Neural progenitor cell (in vitro differentiated cells): Measurements from ENCODE around the gene THRB. TPM values are rescaled to one million over a fixed set of nuclear protein-coding genes. Genes with fewer than 3 reads are reported as not detected.

Experiments used
- DNase-seq: peaks from one replicate; pipeline ENCODE4 v3.0.0-alpha.2; 2016; ENCODE audit warnings: low spot score
- H2AFZ ChIP-seq: fragments of 200-600 bp; sonication (generic); replicated peaks from 2 replicates; pipeline ENCODE4 v1.6.1; 2016; ENCODE audit warnings: antibody characterized with exemption
- H3F3A ChIP-seq: fragments of 200-600 bp; sonication (generic); 2 replicates; pipeline ENCODE4 v1.6.1; 2016; ENCODE audit warnings: antibody characterized with exemption, low read depth
- H3K27ac ChIP-seq: fragments of 200-600 bp; sonication (generic); 2 replicates; pipeline ENCODE4 v1.5.1; 2016; ENCODE audit warnings: mild to moderate bottlenecking
- H3K27me3 ChIP-seq: fragments of 200-600 bp; sonication (generic); 2 replicates; pipeline ENCODE4 v1.6.1; 2016; ENCODE audit warnings: mild to moderate bottlenecking, moderate library complexity
- H3K36me3 ChIP-seq: fragments of 200-600 bp; sonication (generic); 2 replicates; pipeline ENCODE4 v1.5.1; 2016
- H3K4me1 ChIP-seq: fragments of 200-600 bp; sonication (generic); 2 replicates; pipeline ENCODE4 v1.6.1; 2016; ENCODE audit warnings: mixed run types
- H3K4me2 ChIP-seq: fragments of 200-600 bp; sonication (generic); 2 replicates; pipeline ENCODE4 v1.6.1; 2016
- H3K4me3 ChIP-seq: fragments of 200-600 bp; sonication (generic); 2 replicates; pipeline ENCODE4 v1.5.1; 2016
- H3K79me2 ChIP-seq: fragments of 200-600 bp; sonication (generic); 2 replicates; pipeline ENCODE4 v1.6.1; 2016; ENCODE audit warnings: low read depth
- H3K9ac ChIP-seq: fragments of 200-600 bp; sonication (generic); 2 replicates; pipeline ENCODE4 v1.6.1; 2016
- H3K9me3 ChIP-seq: fragments of 200-600 bp; sonication (generic); 2 replicates; pipeline ENCODE4 v1.5.1; 2016; ENCODE audit warnings: low read depth
- H4K20me1 ChIP-seq: fragments of 200-600 bp; sonication (generic); 2 replicates; pipeline ENCODE4 v1.6.1; 2016; ENCODE audit warnings: low read depth
- H3K27ac Mint-ChIP-seq: 3 replicates; pipeline ENCODE4 v1.8.0; 2021; ENCODE audit warnings: mixed read lengths
- H3K27me3 Mint-ChIP-seq: 2 replicates; pipeline ENCODE4 v1.8.0; 2022; ENCODE audit warnings: low read depth, mild to moderate bottlenecking, inconsistent platforms, moderate library complexity, mixed read lengths; ENCODE audit not compliant: insufficient read depth
- H3K36me3 Mint-ChIP-seq: 3 replicates; pipeline ENCODE4 v1.8.0; 2021; ENCODE audit warnings: mixed read lengths
- H3K4me1 Mint-ChIP-seq: 3 replicates; pipeline ENCODE4 v1.8.0; 2021; ENCODE audit warnings: mixed read lengths
- H3K4me3 Mint-ChIP-seq: 3 replicates; pipeline ENCODE4 v1.8.0; 2021; ENCODE audit warnings: mild to moderate bottlenecking, moderate library complexity, mixed read lengths
- H3K9me3 Mint-ChIP-seq: 3 replicates; pipeline ENCODE4 v1.8.0; 2020; ENCODE audit warnings: mixed read lengths
- EZH2 ChIP-seq: fragments of 200-600 bp; sonication (generic); IDR thresholded peaks from 2 replicates; pipeline ENCODE4 v1.6.1; 2017; ENCODE audit warnings: antibody characterized with exemption, mild to moderate bottlenecking, moderate library complexity
- EZH2phosphoT487 ChIP-seq: fragments of 200-600 bp; sonication (generic); IDR thresholded peaks from 2 replicates; pipeline ENCODE4 v1.6.1; 2017; ENCODE audit warnings: antibody characterized with exemption
- total RNA-seq: library from RNA; depleted of rRNA; stranded (reverse); fragments of >200 nt; gene quantifications from 2 replicates; pipeline ENCODE4 v1.2.3, GENCODE V29; 2015; ENCODE audit warnings: low replicate concordance
- TF ChIP-seq, protein P1 (sequence below): fragments of 200-600 bp; sonication (generic); IDR thresholded peaks from 2 replicates; pipeline ENCODE4 v1.5.1; 2017; ENCODE audit warnings: antibody characterized with exemption, mild to moderate bottlenecking

Gene THRB
- total RNA-seq, 1 donor from 2014 or later = 1.2 TPM

DNA sequence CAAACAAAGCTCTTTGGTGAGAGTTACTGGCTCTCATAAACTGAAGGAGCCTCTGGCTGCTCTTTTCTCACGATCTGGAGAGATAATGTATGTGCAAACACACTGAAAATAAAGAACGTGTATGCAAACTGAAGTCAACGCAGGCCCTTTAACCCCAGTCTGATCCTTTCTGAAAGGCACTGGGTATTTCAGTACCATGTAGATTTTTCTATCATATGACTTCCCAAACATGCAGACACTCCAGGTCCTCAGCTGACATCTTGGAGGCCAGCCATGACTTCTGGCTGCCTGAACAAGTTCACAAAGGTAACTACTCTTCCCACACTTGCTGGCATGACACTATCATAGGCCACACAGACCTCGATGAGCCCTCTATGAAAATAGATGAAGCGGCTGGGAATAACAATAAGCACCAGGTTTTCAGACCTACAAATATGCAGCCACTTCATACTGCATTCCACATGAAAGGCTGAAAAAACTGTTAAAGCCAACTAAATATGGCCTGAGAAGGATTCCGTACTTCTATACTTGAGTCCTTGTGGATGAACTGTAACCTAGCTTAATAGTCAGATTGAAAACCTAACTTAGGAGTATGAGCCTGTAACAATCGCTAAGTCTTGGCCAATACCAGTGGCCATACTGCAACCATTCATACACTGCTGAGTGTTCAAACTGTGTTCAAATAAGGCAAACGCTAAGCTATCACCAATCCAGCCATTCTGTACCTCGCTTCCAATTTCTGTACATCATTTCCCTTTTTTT is 121.3 kb downstream of the THRB start:
- Mint-ChIP-seq H3K4me1 (peaks cover 3% of the 10 kb centered on the region), H3K27ac (no peak overlapping the region)

DNA sequence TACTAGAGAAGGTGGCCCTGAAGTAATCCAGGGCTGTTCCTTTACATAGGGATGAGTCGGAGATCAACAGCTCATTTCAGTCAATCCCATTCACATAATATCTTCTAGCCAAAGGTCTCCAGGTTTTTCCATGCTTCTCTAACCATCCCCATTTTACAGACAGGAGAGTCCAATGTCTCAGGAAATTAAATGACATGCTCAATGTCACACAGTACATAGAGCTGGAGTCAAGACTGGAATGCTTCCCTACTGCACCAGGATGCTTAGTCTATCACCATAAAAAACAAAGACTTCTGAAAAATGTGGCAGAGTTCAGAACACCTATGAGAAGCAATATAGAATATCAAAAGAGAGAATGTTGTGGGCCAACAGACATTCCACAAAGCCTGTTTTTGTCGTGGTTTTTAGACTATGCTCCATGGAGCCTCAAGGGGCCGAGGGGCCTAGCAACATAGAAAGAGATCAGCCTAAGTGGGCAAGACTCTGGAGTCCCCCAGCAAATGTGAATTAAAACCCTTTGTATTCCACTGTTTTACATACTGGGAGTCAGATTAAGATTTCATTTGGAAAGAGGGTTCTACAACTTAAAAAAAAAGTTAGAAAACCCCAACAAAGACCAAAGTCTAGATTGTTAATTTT is 122.0 kb downstream of the THRB start:
- H4K20me1 ChIP-seq = no peaks in the 10 kb centered on the region
- peaks cover 5% of the 10 kb centered on the region for H3K4me1 ChIP-seq
- no peak overlapping the region for H3K9ac ChIP-seq
- no peak overlapping the region for H3K27ac ChIP-seq
- Mint-ChIP-seq H3K36me3 (no peaks in the 10 kb centered on the region), H3K4me3 (no peak overlapping the region), H3K27ac (no peak overlapping the region), H3K4me1 (peaks cover 6% of the 10 kb centered on the region), H3K9me3 (no peaks in the 10 kb centered on the region), H3K27me3 (peaks cover 2% of the 10 kb centered on the region)
- DNase-seq = no peak
- H3K4me2 ChIP-seq = no peak overlapping the region
- H3K9me3 ChIP-seq = no peaks in the 10 kb centered on the region
- H3K27me3 ChIP-seq = no peaks in the 10 kb centered on the region
- H2AFZ ChIP-seq = peak overlapping the region; percentile 45
- H3F3A ChIP-seq = no peaks in the 10 kb centered on the region
- H3K79me2 ChIP-seq = no peaks in the 10 kb centered on the region
- no peak for TF ChIP-seq EZH2
- TF ChIP-seq, protein P1, sequence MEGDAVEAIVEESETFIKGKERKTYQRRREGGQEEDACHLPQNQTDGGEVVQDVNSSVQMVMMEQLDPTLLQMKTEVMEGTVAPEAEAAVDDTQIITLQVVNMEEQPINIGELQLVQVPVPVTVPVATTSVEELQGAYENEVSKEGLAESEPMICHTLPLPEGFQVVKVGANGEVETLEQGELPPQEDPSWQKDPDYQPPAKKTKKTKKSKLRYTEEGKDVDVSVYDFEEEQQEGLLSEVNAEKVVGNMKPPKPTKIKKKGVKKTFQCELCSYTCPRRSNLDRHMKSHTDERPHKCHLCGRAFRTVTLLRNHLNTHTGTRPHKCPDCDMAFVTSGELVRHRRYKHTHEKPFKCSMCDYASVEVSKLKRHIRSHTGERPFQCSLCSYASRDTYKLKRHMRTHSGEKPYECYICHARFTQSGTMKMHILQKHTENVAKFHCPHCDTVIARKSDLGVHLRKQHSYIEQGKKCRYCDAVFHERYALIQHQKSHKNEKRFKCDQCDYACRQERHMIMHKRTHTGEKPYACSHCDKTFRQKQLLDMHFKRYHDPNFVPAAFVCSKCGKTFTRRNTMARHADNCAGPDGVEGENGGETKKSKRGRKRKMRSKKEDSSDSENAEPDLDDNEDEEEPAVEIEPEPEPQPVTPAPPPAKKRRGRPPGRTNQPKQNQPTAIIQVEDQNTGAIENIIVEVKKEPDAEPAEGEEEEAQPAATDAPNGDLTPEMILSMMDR = no peak
- no peak for TF ChIP-seq EZH2phosphoT487
- no peaks in the 10 kb centered on the region for H3K36me3 ChIP-seq
- no peak overlapping the region for H3K4me3 ChIP-seq

More for the DNA sequence above, 121.3 kb downstream of the THRB start:
- no peaks in the 10 kb centered on the region for H3K36me3 Mint-ChIP-seq
- no peaks in the 10 kb centered on the region for H3K79me2 ChIP-seq
- no peak overlapping the region for H3K9ac ChIP-seq
- H3K4me3 Mint-ChIP-seq = no peak overlapping the region
- H3K9me3 Mint-ChIP-seq = no peaks in the 10 kb centered on the region
- no peak for DNase-seq
- H3K4me2 ChIP-seq = no peak overlapping the region
- TF ChIP-seq, protein P1 = no peak
- TF ChIP-seq EZH2phosphoT487 (no peak), EZH2 (no peak)
- H2AFZ ChIP-seq = peak overlapping the region; percentile 45
- no peaks in the 10 kb centered on the region for H3F3A ChIP-seq
- no peaks in the 10 kb centered on the region for H3K27me3 ChIP-seq
- H3K4me1 ChIP-seq = peaks cover 5% of the 10 kb centered on the region
- H3K36me3 ChIP-seq = no peaks in the 10 kb centered on the region
- no peak overlapping the region for H3K27ac ChIP-seq
- H3K27me3 Mint-ChIP-seq = no peaks in the 10 kb centered on the region
- no peak overlapping the region for H3K4me3 ChIP-seq
- H4K20me1 ChIP-seq = no peaks in the 10 kb centered on the region
- no peaks in the 10 kb centered on the region for H3K9me3 ChIP-seq

DNA sequence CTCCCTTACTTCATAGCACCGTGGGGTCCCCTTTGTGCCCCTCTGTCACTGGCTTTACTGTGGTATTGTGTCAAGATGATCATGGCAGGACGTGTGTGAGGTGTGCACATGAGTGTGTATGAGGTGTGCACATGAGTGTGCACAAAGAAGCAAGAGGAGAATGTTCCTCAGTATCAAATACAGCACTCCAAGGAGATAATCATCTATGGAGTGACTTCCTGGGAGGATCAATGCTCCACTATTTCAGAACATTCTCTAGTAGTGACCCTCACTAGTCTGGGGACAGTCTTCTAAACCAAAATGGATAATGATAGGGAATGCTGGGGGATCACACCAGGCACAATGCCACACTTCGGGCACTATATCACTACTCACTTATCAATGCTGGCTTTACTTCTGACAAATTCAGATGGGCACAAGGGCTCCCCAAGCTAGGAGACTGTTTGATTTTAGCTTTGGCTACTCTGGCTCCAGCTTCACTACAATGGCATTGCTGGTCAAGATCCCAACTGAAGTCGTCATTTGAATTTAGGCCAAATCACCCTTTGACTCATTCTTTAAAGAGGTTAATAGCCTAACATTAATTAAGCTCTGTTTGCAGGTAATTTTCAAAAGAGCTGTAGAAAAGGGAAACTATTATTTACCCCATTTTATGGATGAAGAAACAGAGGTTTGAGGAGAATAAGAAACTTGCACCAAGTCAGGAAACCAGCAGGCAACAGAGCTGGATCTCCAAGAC is 124.1 kb downstream of the THRB start:
- DNase-seq = no peak
- Histone ChIP-seq H3F3A (no peaks in the 10 kb centered on the region), H3K36me3 (no peaks in the 10 kb centered on the region), H3K4me3 (no peak overlapping the region), H3K27ac (no peak overlapping the region), H3K27me3 (no peaks in the 10 kb centered on the region), H3K4me1 (peaks cover 10% of the 10 kb centered on the region), H3K9me3 (no peaks in the 10 kb centered on the region), H2AFZ (no peak overlapping the region), H3K9ac (no peak overlapping the region), H3K4me2 (no peak overlapping the region), H3K79me2 (no peaks in the 10 kb centered on the region), H4K20me1 (no peaks in the 10 kb centered on the region)
- H3K4me1 Mint-ChIP-seq = peaks cover 7% of the 10 kb centered on the region
- H3K27me3 Mint-ChIP-seq = peaks cover 2% of the 10 kb centered on the region
- no peak overlapping the region for H3K27ac Mint-ChIP-seq
- no peaks in the 10 kb centered on the region for H3K9me3 Mint-ChIP-seq
- H3K4me3 Mint-ChIP-seq = no peak overlapping the region
- TF ChIP-seq EZH2 (no peak), EZH2phosphoT487 (no peak)
- TF ChIP-seq, protein P1 = no peak
- H3K36me3 Mint-ChIP-seq = no peaks in the 10 kb centered on the region
